Measurements from ENCODE around the gene CTBP2. TPM values are rescaled to one million over a fixed set of nuclear protein-coding genes. Genes with fewer than 3 reads are reported as not detected.

CTBP2 gene
- total RNA-seq, 6 experiments from 2014 or later: 70.6 to 86.9 (median 78.8) TPM

DNA sequence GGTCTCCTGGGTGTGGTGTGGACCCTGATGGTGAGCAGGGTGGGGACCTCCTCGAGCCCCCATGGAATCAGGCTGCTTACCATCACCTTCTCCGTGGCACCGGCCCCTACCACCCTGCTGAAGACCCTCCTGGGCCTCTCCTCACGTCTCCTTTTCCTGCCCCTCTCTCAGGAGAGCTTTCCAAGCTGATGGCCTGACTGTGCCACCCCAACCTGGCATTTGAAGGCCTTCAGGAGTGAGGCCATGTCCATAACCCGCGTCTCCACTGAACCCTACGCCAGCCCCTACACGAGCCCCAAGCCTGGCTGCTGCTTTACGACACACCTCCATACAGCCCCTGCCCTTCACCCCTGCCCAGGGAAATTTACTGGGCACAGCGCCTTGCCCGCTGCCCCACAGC is 163.1 kb downstream of the CTBP2 start:
- Mint-ChIP-seq H3K36me3 (ENCODE audit: low read depth) (peaks cover 25% of the 10 kb centered on the region; the same call in 1 of the 2 replicates), H3K27ac (peak overlapping the region; percentile 8)

GRCh38 chr10:124996854-124997215 is 163.5 kb downstream of the CTBP2 start:
- H3K27ac Mint-ChIP-seq: no peak overlapping the region
- H3K4me1 Mint-ChIP-seq (ENCODE audit: low read depth): peaks cover 19% of the 10 kb centered on the region; the same call in 1 of the 2 replicates
- H3K27me3 Mint-ChIP-seq (ENCODE audit: insufficient read depth): peaks cover 25% of the 10 kb centered on the region
- H3K4me3 Mint-ChIP-seq: no peak overlapping the region
- H3K36me3 Mint-ChIP-seq (ENCODE audit: low read depth): peaks cover 25% of the 10 kb centered on the region; the same call in 1 of the 2 replicates
- TF ChIP-seq, protein P1, sequence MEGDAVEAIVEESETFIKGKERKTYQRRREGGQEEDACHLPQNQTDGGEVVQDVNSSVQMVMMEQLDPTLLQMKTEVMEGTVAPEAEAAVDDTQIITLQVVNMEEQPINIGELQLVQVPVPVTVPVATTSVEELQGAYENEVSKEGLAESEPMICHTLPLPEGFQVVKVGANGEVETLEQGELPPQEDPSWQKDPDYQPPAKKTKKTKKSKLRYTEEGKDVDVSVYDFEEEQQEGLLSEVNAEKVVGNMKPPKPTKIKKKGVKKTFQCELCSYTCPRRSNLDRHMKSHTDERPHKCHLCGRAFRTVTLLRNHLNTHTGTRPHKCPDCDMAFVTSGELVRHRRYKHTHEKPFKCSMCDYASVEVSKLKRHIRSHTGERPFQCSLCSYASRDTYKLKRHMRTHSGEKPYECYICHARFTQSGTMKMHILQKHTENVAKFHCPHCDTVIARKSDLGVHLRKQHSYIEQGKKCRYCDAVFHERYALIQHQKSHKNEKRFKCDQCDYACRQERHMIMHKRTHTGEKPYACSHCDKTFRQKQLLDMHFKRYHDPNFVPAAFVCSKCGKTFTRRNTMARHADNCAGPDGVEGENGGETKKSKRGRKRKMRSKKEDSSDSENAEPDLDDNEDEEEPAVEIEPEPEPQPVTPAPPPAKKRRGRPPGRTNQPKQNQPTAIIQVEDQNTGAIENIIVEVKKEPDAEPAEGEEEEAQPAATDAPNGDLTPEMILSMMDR (IDR thresholded peaks at IDR 0.05): no peak
- no peaks in the 10 kb centered on the region for H3K9me3 Mint-ChIP-seq
- no peak for DNase-seq

More for the DNA sequence above, 163.1 kb downstream of the CTBP2 start:
- H3K4me3 Mint-ChIP-seq: no peak overlapping the region
- peaks cover 19% of the 10 kb centered on the region; the same call in 1 of the 2 replicates for H3K4me1 Mint-ChIP-seq (ENCODE audit: low read depth)
- no peak for DNase-seq
- H3K27me3 Mint-ChIP-seq (ENCODE audit: insufficient read depth): peaks cover 24% of the 10 kb centered on the region
- TF ChIP-seq, protein P1 (IDR thresholded peaks at IDR 0.05): no peak
- no peaks in the 10 kb centered on the region for H3K9me3 Mint-ChIP-seq

GRCh38 chr10:124996127-124996853 is 164.1 kb downstream of the CTBP2 start:
- TF ChIP-seq, protein P1 (IDR thresholded peaks at IDR 0.05): no peak
- no peak overlapping the region for H3K4me3 Mint-ChIP-seq
- H3K9me3 Mint-ChIP-seq: no peaks in the 10 kb centered on the region
- H3K36me3 Mint-ChIP-seq (ENCODE audit: low read depth): peaks cover 25% of the 10 kb centered on the region; the same call in 1 of the 2 replicates
- H3K4me1 Mint-ChIP-seq (ENCODE audit: low read depth): peaks cover 19% of the 10 kb centered on the region; the same call in 1 of the 2 replicates
- no peak for DNase-seq
- H3K27ac Mint-ChIP-seq: no peak overlapping the region
- peaks cover 28% of the 10 kb centered on the region for H3K27me3 Mint-ChIP-seq (ENCODE audit: insufficient read depth)

DNA sequence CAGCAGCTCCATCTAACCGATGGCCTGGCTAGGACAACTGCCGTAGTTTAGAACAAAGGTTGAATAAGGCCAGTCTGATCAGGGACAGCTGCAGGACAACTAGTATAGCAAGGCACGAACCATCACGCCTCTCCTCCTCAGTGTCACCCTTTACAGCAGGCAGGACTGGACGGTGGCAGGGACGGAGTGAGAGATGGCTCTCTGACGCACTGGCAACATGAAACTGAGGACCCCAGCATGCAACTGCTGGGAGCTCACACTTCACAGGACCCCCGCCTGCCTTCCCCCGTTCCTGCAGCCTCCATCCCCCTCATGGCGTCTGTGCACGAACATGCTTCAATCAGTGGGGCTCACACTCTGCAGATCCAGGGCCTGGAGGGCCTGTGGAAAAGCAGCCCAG is 164.8 kb downstream of the CTBP2 start:
- peaks cover 27% of the 10 kb centered on the region for H3K27me3 Mint-ChIP-seq (ENCODE audit: insufficient read depth)
- TF ChIP-seq, protein P1 (IDR thresholded peaks at IDR 0.05): no peak
- H3K36me3 Mint-ChIP-seq (ENCODE audit: low read depth): peaks cover 25% of the 10 kb centered on the region; the same call in 1 of the 2 replicates
- H3K9me3 Mint-ChIP-seq: no peaks in the 10 kb centered on the region
- peak overlapping the region; percentile 11; the same call in 1 of the 2 replicates for H3K27ac Mint-ChIP-seq
- peaks cover 17% of the 10 kb centered on the region; the same call in 1 of the 2 replicates for H3K4me1 Mint-ChIP-seq (ENCODE audit: low read depth)
- no peak for DNase-seq
- H3K4me3 Mint-ChIP-seq: no peak overlapping the region

DNA sequence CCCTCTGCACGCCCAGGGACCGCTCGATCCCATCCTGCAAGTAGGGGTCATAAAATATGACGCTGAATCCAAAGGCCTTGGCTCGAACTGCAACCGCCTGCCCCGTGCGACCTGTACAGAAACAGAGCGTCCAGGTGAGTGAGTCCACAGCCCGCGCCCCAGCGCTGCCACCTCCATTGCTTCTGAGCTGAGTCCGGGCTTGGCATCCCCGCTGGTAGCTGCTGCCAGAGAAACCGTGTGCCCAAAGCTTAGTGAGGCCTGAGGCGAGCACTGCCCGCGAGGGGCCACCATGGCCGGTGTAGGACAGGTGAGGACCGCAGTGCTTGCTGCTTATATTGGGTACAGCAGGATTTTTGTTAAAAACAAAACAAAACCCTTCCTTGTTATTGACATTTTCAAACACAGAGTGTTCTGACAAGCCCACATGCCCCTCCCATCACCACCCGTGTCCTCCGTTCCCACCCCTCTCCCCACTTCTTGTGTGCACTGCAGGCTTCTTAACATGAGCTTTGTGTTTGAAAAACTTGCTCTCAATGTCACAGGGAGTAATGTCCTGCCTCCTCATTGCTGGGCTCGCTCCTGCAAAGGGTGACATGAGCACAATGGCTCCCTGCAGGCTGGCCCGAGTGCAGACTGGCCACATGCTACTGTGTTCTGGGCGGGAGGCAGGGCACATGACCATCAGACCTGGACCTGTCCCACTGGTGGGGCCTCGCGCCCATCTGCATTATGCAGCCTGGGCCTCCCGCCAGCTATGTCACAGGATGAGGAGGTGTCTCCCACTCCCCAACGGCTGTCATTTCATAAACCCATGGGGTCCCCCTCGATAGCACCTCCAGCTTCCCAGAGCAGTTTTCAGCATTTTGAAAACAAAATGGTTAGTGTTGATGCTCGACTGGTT is 165.5 kb downstream of the CTBP2 start:
- no peak for DNase-seq
- Mint-ChIP-seq H3K4me3 (no peak overlapping the region; the same call in 1 of the 2 replicates), H3K9me3 (no peaks in the 10 kb centered on the region), H3K27ac (peak overlapping the region; percentile 48), H3K36me3 (ENCODE audit: low read depth) (peaks cover 24% of the 10 kb centered on the region; the same call in 1 of the 2 replicates), H3K27me3 (ENCODE audit: insufficient read depth) (peaks cover 24% of the 10 kb centered on the region), H3K4me1 (ENCODE audit: low read depth) (peaks cover 12% of the 10 kb centered on the region)
- TF ChIP-seq, protein P1 (IDR thresholded peaks at IDR 0.05): no peak
